ENCODE measurements around the gene LHFPL3.

GRCh38 chr7:104288137-104288536 lies 40.3 kb upstream of the LHFPL3 start:
- TF ChIP-seq CTCF (IDR thresholded peaks at IDR 0.05; ENCODE audit: low read depth, low read length) (no peak), MAX (IDR thresholded peaks at IDR 0.05; ENCODE audit: low read depth, low read length) (no peak), POLR2A (IDR thresholded peaks at IDR 0.05; ENCODE audit: extremely low read depth, insufficient read length) (no peak), MYC (IDR thresholded peaks at IDR 0.05; ENCODE audit: low read depth, low read length) (no peak)
